Endothelial cell of umbilical vein (primary cell): ENCODE results near the gene LRP1B.

Source experiments
- EZH2 ChIP-seq: IDR thresholded peaks from 2 replicates; pipeline ENCODE4 v1.6.1; 2012; ENCODE audit warnings: borderline replicate concordance, low read depth, mild to moderate bottlenecking, moderate library complexity, low read length, inconsistent platforms; ENCODE audit not compliant: severe bottlenecking
- FOS ChIP-seq: IDR thresholded peaks from 2 replicates; pipeline ENCODE4 v1.6.1; 2011; ENCODE audit warnings: mild to moderate bottlenecking, low read length, moderate library complexity, borderline replicate concordance; ENCODE audit not compliant: insufficient read depth
- GATA2 ChIP-seq: IDR thresholded peaks from 2 replicates; pipeline ENCODE4 v1.7.0; 2011; ENCODE audit warnings: low read depth, mild to moderate bottlenecking, moderate library complexity, mixed read lengths, low read length; ENCODE audit not compliant: insufficient read length, insufficient read depth
- MYC ChIP-seq: IDR thresholded peaks from one replicate; pipeline ENCODE4 v1.6.1; 2011; ENCODE audit warnings: mild to moderate bottlenecking, low read depth, low read length
- POLR2A ChIP-seq: IDR thresholded peaks from 2 replicates; pipeline ENCODE4 v1.6.1; 2012; ENCODE audit warnings: low read depth, mild to moderate bottlenecking, control low read depth, low read length
- POLR2AphosphoS5 ChIP-seq: IDR thresholded peaks from 2 replicates; pipeline ENCODE4 v1.6.1; 2012; ENCODE audit warnings: low read depth, mild to moderate bottlenecking, control low read depth, low read length, moderate library complexity; ENCODE audit not compliant: insufficient read depth
- TF ChIP-seq, protein P1 (sequence below), 2 donors: IDR thresholded peaks; 1 replicate in 1 of 2; 2 replicates in 1 of 2; pipeline ENCODE4 v1.5.1; 2011; ENCODE audit warnings: low read length in 2 of 2, mild to moderate bottlenecking in 2 of 2, moderate library complexity in 2 of 2, control low read depth in 1 of 2, inconsistent platforms in 1 of 2, low read depth in 1 of 2; ENCODE audit not compliant: insufficient read depth in 1 of 2; ENCODE audit errors: extremely low read depth in 1 of 2

DNA sequence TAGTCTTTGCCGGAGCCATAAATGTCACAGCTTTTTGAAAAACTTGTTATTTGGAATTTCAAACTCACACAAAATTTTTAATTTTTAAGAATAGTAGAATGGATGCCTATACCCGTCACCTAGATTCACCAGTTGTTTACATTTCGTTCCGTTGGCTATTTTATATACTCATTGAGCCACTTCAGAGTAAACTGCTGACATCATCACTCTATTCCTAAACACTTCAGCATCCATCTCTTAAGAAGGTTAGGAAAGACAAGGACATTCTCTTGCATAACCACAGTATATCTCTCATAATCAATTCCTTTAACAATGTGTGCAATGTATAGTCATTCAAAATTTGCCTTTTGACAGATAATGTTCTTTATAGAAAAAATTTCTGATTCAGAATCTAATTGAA is 1065.8 kb downstream of the LRP1B start:
- TF ChIP-seq EZH2 = no peak
- TF ChIP-seq, protein P1, sequence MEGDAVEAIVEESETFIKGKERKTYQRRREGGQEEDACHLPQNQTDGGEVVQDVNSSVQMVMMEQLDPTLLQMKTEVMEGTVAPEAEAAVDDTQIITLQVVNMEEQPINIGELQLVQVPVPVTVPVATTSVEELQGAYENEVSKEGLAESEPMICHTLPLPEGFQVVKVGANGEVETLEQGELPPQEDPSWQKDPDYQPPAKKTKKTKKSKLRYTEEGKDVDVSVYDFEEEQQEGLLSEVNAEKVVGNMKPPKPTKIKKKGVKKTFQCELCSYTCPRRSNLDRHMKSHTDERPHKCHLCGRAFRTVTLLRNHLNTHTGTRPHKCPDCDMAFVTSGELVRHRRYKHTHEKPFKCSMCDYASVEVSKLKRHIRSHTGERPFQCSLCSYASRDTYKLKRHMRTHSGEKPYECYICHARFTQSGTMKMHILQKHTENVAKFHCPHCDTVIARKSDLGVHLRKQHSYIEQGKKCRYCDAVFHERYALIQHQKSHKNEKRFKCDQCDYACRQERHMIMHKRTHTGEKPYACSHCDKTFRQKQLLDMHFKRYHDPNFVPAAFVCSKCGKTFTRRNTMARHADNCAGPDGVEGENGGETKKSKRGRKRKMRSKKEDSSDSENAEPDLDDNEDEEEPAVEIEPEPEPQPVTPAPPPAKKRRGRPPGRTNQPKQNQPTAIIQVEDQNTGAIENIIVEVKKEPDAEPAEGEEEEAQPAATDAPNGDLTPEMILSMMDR (IDR thresholded peaks at IDR 0.05; ENCODE audit: extremely low read depth in 1 of 2, insufficient read depth in 1 of 2, low read depth in 1 of 2, low read length in 2 of 2) = no peak
- TF ChIP-seq POLR2A = no peak
- no peak for TF ChIP-seq POLR2AphosphoS5
- TF ChIP-seq FOS = no peak
- TF ChIP-seq MYC = no peak
- no peak for TF ChIP-seq GATA2
